HG03135 (cell line): ENCODE data around the gene ERGIC3.

Experiments
- ATAC-seq: cut with Tn5 transposase; IDR thresholded peaks from one replicate; pipeline ENCODE4 v1.9.1; 2021; ENCODE audit warnings: mild to moderate bottlenecking, moderate library complexity; ENCODE audit not compliant: unreplicated experiment

ERGIC3 gene

GRCh38 chr20:35595456-35595855 is 53.6 kb downstream of the ERGIC3 start:
- no peak for ATAC-seq

- no peak for ATAC-seq
These were observed 54.0 kb downstream of the ERGIC3 start for GRCh38 chr20:35595901-35596300.

DNA sequence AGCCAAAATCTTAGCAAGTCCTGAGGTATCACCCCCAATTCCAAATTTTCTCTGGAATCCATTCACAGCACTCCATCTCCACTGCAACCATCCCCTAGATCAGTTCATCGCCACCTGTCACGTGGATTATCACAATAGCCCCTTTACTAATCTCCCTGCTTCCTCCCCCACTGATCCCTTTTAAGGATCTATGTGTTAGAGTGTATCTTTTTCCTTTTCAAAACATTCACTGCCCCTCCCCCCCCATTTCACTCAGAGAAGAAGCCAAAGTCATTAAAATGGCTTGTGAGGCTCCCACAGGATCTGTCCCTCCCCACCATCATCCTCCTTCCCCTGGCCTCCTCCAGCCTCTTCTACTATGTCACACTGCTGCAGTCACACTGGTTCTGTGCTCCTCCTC is 55.3 kb downstream of the ERGIC3 start:
- no peak for ATAC-seq

GRCh38 chr20:35598476-35598875 is 56.6 kb downstream of the ERGIC3 start:
- no peak for ATAC-seq

- ATAC-seq: no peak
These were observed 57.3 kb downstream of the ERGIC3 start for GRCh38 chr20:35598899-35599775.

DNA sequence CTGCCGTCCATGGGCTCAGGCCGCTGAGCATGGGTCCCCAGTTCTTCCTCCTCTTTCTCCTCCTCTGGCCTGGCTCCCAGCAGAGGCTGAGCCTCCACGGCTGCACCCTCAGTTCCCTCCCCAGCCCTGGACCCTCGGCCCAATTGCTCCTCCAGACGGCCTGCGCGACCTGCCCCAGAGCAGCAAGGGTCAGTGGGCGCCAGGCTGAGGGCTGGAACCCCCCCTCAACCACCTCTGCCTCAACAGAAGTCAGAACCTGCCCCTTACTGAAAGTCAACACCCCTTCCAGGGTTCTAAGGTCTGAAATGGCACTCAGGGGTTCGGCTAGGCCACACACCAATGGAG is 57.9 kb downstream of the ERGIC3 start:
- no peak for ATAC-seq

GRCh38 chr20:35600176-35600992 is 58.5 kb downstream of the ERGIC3 start:
- ATAC-seq: no peak

DNA sequence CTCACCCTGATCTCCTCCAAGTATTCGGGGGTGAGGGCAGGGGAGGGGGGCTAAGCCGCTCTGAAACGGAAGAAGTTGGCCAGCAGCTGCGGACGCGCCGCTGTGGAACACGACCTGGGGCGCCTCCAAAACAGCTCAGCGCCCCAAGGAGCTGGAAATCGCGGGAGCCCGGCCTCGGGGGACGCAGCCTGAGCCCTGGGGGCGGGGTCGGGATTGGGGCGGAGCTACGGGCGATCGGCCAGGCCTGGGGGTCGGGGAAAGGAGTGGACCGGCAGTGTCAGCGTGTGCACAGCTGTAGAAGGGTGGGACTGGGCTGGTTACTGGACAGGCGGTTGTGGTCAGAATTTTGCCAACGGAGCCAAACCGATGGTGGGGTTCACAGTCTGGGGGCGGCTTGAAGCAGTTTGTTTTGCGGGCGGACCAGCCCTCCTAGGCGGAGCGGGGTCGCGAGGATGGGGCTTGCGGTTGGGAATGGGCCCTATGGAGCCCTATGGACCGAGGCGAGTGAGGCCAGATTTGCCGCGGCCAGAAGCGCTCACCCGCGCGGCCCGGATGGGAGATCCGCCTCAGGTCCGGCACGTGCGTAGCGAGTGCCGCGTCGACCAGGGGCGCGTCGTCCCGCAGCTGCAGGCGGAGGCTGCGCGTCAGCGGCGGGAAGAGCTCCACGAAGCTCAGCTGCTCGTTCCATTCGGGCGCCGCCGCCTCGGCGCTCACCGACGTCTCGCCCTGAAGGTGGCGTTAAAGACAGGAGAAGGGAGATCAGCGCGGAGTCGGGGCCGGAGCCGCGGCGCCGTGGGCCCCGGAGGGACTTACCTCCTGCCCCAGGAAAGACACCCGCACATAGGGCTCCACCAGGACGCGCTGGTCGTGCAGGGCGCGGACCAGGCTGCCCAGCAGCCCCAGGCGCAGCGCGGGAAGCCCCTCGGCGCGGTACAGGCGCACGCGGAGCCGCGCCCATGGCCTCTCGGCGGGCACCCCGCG is 59.4 kb downstream of the ERGIC3 start:
- ATAC-seq: peak; percentile 63

DNA sequence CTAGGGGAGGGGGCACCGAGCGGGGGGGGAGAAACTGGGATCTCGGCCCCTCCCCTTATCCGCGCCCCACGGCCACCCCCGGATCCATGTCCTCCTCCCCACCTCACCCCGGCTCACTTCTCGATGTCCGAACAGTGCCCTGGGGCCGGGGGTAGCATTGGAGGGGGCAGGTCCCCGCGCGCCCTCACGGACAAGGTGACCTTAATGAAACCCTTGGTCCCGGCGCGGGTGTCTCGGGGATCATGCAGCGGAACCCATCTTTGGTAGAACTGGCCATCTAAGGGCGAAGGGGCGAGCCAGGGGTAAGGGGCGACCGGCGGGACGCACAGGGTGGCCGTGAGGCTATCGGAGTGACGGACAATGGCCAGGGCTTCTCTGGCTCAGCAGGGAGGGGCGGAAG is 60.1 kb downstream of the ERGIC3 start:
- ATAC-seq: no peak

- no peak for ATAC-seq
These were observed 61.1 kb downstream of the ERGIC3 start for GRCh38 chr20:35602851-35603495.

- no peak for ATAC-seq
These were observed 62.0 kb downstream of the ERGIC3 start for GRCh38 chr20:35603695-35604448.

DNA sequence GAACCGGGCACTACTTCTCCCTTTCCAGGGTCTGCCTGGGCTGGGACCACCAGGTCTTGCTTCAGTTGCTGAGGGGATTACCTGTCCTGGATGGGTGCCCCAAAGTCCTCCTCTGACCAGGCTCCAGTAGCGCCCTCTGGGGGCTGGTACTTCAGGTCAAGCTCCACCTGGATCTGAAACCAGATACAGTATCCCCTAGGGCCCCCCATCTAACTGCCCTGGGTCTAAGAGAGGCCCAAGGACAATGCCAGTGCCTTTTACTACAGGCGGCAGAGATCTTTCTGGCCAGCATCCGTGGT is 62.5 kb downstream of the ERGIC3 start:
- ATAC-seq: no peak

DNA sequence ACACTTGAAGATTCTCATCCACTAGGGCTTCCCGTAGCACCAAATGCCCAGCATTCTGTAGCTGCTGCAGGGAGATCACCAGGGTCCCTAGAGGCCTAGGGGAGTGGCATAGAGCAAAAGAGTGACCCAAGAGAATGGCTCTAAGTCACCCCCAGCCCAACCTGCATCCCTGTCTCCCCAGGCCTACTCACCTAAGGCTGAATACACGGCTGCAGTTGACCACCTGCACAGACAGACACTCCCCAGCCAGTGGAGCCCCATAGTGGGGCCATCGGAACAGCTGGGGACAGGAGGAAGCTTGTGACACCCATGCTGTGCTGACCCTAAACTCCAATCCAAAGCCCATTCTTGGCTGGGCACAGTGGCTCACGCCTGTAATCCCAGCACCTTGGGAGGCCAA is 64.2 kb downstream of the ERGIC3 start:
- ATAC-seq: no peak
